C4-2B (cell line): Measurements from ENCODE around the gene CYP4F3.

Experiments used
- CTCF ChIP-seq: fragments of 450-650 bp; conservative IDR thresholded peaks from 2 replicates; pipeline ENCODE4 v1.5.1; 2017; ENCODE audit warnings: mild to moderate bottlenecking
- ZFX ChIP-seq: fragments of 450-650 bp; IDR thresholded peaks from 2 replicates; pipeline ENCODE4 v1.6.1; 2017

GRCh38 chr19:15612342-15612741, 28.4 kb upstream of the CYP4F3 start:
- no peak for TF ChIP-seq CTCF
- TF ChIP-seq ZFX = no peak
